Activated CD4-positive, alpha-beta T cell treated with anti-CD3 and anti-CD28 coated beads for 36 hours (primary cell): ENCODE results near the gene KCNK15. TPM values are rescaled to one million over a fixed set of nuclear protein-coding genes. Genes with fewer than 3 reads are reported as not detected.

Experiments
- ATAC-seq: fragments of 200-7000 bp; cut with Tn5 transposase; one replicate; pipeline ENCODE4 v1.10.0; 2021; ENCODE audit warnings: mild to moderate bottlenecking, moderate library complexity
- CTCF ChIA-PET: fragments of 350-600 bp; sonication (Branson Sonifier 250); formaldehyde crosslinking; loops from one replicate; lab custom pipeline; 2021; ENCODE audit warnings: antibody characterized with exemption; lab: Charles Lee
- POLR2A ChIA-PET: fragments of 350-600 bp; sonication (Branson Sonifier 250); formaldehyde crosslinking; loops from one replicate; lab custom pipeline; 2021; ENCODE audit warnings: antibody characterized with exemption, inconsistent platforms; lab: Charles Lee
- DNase-seq: peaks from one replicate; pipeline ENCODE4 v3.0.0-alpha.2; 2020
- H3K27ac Mint-ChIP-seq: one replicate; pipeline ENCODE4 v1.8.0; 2021; ENCODE audit warnings: mixed read lengths
- H3K27me3 Mint-ChIP-seq: one replicate; pipeline ENCODE4 v1.8.0; 2021; ENCODE audit warnings: mixed read lengths
- H3K36me3 Mint-ChIP-seq: one replicate; pipeline ENCODE4 v1.8.0; 2021; ENCODE audit warnings: low read depth, mixed read lengths
- H3K4me1 Mint-ChIP-seq: one replicate; pipeline ENCODE4 v1.8.0; 2021; ENCODE audit warnings: mixed read lengths
- H3K4me3 Mint-ChIP-seq: one replicate; pipeline ENCODE4 v1.8.0; 2021; ENCODE audit warnings: mild to moderate bottlenecking, moderate library complexity, mixed read lengths
- H3K9me3 Mint-ChIP-seq: one replicate; pipeline ENCODE4 v1.8.0; 2021; ENCODE audit warnings: low read depth, mixed read lengths
- intact Hi-C, 2 experiments: fragments of 100-400 bp; cut with DNase I in 1 of 2; cut with micrococcal nuclease in 1 of 2; formaldehyde crosslinking; loops; one replicate each; pipeline versions ENCODE4 v1.14.2 to v1.15.1; 2022 to 2024; cut with DNase I, micrococcal nuclease
- total RNA-seq, 2 experiments: library from RNA; stranded (reverse); gene quantifications; one replicate each; pipeline ENCODE4 v1.2.3, GENCODE V29; 2021

Gene KCNK15
- total RNA-seq, 2 experiments from 2014 or later = 1.1 to 1.4 TPM

DNA sequence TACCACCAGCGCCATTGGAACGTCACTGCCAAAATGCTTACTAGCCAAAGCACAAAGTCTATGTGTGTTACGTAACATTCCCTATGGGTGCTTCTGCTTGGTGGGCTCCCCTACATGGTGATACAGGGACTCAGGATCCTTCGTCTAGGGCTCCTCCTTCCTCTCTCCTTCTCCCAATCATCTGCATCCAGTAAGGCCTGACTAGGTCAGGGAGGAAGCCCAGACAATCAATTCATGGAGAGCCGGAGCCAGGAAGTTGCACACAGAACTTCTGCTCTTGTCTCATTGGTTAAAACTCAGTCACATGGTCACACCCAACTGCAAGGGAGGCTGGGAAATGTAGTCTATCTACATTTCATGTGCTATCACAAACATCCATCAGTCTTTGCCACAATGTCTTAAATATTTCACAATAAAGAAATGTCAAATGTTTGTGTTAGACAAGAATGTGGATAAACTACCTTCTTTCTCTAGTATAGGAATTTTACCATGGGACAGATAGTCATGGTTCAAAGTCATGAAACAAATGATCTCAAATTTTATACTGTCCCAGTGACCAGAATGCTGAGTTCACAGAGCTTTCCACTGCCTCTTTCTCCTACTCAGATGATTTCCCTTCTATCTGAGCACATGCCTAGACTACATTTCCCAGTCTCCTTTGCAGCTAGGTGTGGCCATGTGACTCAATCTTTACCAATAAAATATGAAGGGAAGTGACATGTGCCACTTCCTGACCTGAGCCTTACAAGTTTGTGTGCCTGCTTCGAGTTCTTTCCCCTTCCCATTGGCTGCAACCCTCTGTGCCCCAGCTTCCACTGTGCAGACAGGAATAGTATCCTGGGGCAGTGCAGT is 9.3 kb upstream of the KCNK15 start:
- intact Hi-C loops = loop anchor here (2.0 to 10.0 kb wide), 4 partner anchors 259 to 681 kb away; partner anchors contain the start of genes OSER1 (in 2 of the 2), PIGT (in 1 of the 2) and TTPAL (in 1 of the 2)
- ATAC-seq (peak; percentile 73), DNase-seq (peak; percentile 44)
- H3K27ac Mint-ChIP-seq = peak overlapping the region; percentile 23
- CTCF ChIA-PET = interaction anchor here (0.7 to 1.7 kb wide), 5 partner anchors 11 to 128 kb away, joined by 3 to 9 read pairs (median 3); no protein-coding TSS in a partner anchor
- peaks cover 29% of the 10 kb centered on the region for H3K4me1 Mint-ChIP-seq
- peaks cover 4% of the 10 kb centered on the region for H3K9me3 Mint-ChIP-seq
- POLR2A ChIA-PET = no interaction called here
- peaks cover 5% of the 10 kb centered on the region for H3K36me3 Mint-ChIP-seq
- H3K27me3 Mint-ChIP-seq = no peaks in the 10 kb centered on the region
- peak overlapping the region; percentile 5 for H3K4me3 Mint-ChIP-seq

- CTCF ChIA-PET = interaction anchor here (0.6 to 1.7 kb wide), 5 partner anchors 11 to 127 kb away, joined by 3 to 9 read pairs (median 3); no protein-coding TSS in a partner anchor
- Mint-ChIP-seq H3K9me3 (peaks cover 4% of the 10 kb centered on the region), H3K4me1 (peaks cover 26% of the 10 kb centered on the region), H3K27ac (peak overlapping the region; percentile 49), H3K27me3 (no peaks in the 10 kb centered on the region), H3K36me3 (peaks cover 5% of the 10 kb centered on the region), H3K4me3 (no peak overlapping the region)
- DNase-seq (no peak), ATAC-seq (no peak)
- intact Hi-C loops = loop anchor here (2.0 to 10.0 kb wide), 4 partner anchors 260 to 680 kb away; partner anchors contain the start of genes OSER1 (in 2 of the 2), PIGT (in 1 of the 2) and TTPAL (in 1 of the 2)
- POLR2A ChIA-PET = interaction anchor here (0.6 kb wide), 1 partner anchor 88 kb away, joined by 4 read pairs; no protein-coding TSS in a partner anchor
Observed at GRCh38 chr20:44737116-44737515, 8.5 kb upstream of the KCNK15 start.

- peak overlapping the region; percentile 6 for H3K27ac Mint-ChIP-seq
- peak overlapping the region; percentile 43 for H3K4me3 Mint-ChIP-seq
- DNase-seq (peak; percentile 75), ATAC-seq (peak; percentile 80)
- ChIA-PET CTCF (interaction anchor here (1.1 to 1.7 kb wide), 3 partner anchors 8 to 56 kb away, joined by 4 to 6 read pairs (median 5); no protein-coding TSS in a partner anchor), POLR2A (interaction anchor here (0.6 kb wide), 1 partner anchor 158 kb away, joined by 4 read pairs; no protein-coding TSS in a partner anchor)
- no peaks in the 10 kb centered on the region for H3K27me3 Mint-ChIP-seq
- H3K36me3 Mint-ChIP-seq = peaks cover 5% of the 10 kb centered on the region
- H3K4me1 Mint-ChIP-seq = peaks cover 14% of the 10 kb centered on the region
- H3K9me3 Mint-ChIP-seq = peaks cover 4% of the 10 kb centered on the region
- intact Hi-C loops = loop anchor here (5.0 to 10.0 kb wide), 3 partner anchors 262 to 678 kb away; partner anchors contain the start of genes OSER1 (in 1 of the 2), PIGT (in 1 of the 2) and TTPAL (in 1 of the 2)
Observed at GRCh38 chr20:44738813-44739477, 6.7 kb upstream of the KCNK15 start.

- intact Hi-C loops = loop anchor here (5.0 to 10.0 kb wide), 3 partner anchors 263 to 677 kb away; partner anchors contain the start of genes OSER1 (in 1 of the 2), PIGT (in 1 of the 2) and TTPAL (in 1 of the 2)
Observed at GRCh38 chr20:44739942-44740341, 5.7 kb upstream of the KCNK15 start.

GRCh38 chr20:44742304-44743079 is 3.2 kb upstream of the KCNK15 start:
- no peak for ATAC-seq
- CTCF ChIA-PET = interaction anchor here (1.6 kb wide), 1 partner anchor 10 kb away, joined by 8 read pairs; no protein-coding TSS in a partner anchor
- POLR2A ChIA-PET = interaction anchor here (0.5 kb wide), 1 partner anchor 1019 kb away, joined by 3 read pairs; no protein-coding TSS in a partner anchor

More at GRCh38 chr20:44739942-44740341, 5.7 kb upstream of the KCNK15 start:
- ChIA-PET CTCF (interaction anchor here (0.6 kb wide), 2 partner anchors 8 to 97 kb away, joined by 3 read pairs; no protein-coding TSS in a partner anchor), POLR2A (no interaction called here)
- no peak for ATAC-seq
- H3K4me1 Mint-ChIP-seq = peaks cover 16% of the 10 kb centered on the region
- H3K27me3 Mint-ChIP-seq = peaks cover 4% of the 10 kb centered on the region
- DNase-seq = no peak
- H3K9me3 Mint-ChIP-seq = peaks cover 4% of the 10 kb centered on the region
- no peak overlapping the region for H3K4me3 Mint-ChIP-seq
- peaks cover 5% of the 10 kb centered on the region for H3K36me3 Mint-ChIP-seq
- no peak overlapping the region for H3K27ac Mint-ChIP-seq

GRCh38 chr20:44743080-44743701 is 2.5 kb upstream of the KCNK15 start:
- peaks cover 23% of the 10 kb centered on the region for H3K4me1 Mint-ChIP-seq
- ATAC-seq = no peak
- no peak overlapping the region for H3K4me3 Mint-ChIP-seq
- no peak overlapping the region for H3K27ac Mint-ChIP-seq
- ChIA-PET CTCF (interaction anchor here (0.6 to 1.6 kb wide), 3 partner anchors 10 to 149 kb away, joined by 3 to 8 read pairs (median 4); no protein-coding TSS in a partner anchor), POLR2A (interaction anchor here (0.6 kb wide), 1 partner anchor 18 kb away, joined by 6 read pairs; no protein-coding TSS in a partner anchor)
- no peaks in the 10 kb centered on the region for H3K9me3 Mint-ChIP-seq
- peaks cover 3% of the 10 kb centered on the region for H3K36me3 Mint-ChIP-seq
- no peak for DNase-seq
- intact Hi-C loops = no loop called here
- H3K27me3 Mint-ChIP-seq = peaks cover 13% of the 10 kb centered on the region

More at GRCh38 chr20:44742304-44743079, 3.2 kb upstream of the KCNK15 start:
- no peak overlapping the region for H3K27ac Mint-ChIP-seq
- H3K27me3 Mint-ChIP-seq = peaks cover 13% of the 10 kb centered on the region
- H3K9me3 Mint-ChIP-seq = peaks cover 1% of the 10 kb centered on the region
- peaks cover 3% of the 10 kb centered on the region for H3K36me3 Mint-ChIP-seq
- H3K4me3 Mint-ChIP-seq = no peak overlapping the region
- intact Hi-C loops = no loop called here
- DNase-seq = no peak
- H3K4me1 Mint-ChIP-seq = peaks cover 22% of the 10 kb centered on the region

- no peaks in the 10 kb centered on the region for H3K36me3 Mint-ChIP-seq
- DNase-seq = no peak
- ChIA-PET CTCF (interaction anchor here (0.6 to 1.4 kb wide), 4 partner anchors 11 to 282 kb away, joined by 3 to 4 read pairs (median 3); no protein-coding TSS in a partner anchor), POLR2A (interaction anchor here (0.6 kb wide), 1 partner anchor 19 kb away, joined by 6 read pairs; no protein-coding TSS in a partner anchor)
- peaks cover 13% of the 10 kb centered on the region for H3K27me3 Mint-ChIP-seq
- peaks cover 19% of the 10 kb centered on the region for H3K4me1 Mint-ChIP-seq
- intact Hi-C loops = no loop called here
- no peak overlapping the region for H3K4me3 Mint-ChIP-seq
- no peak overlapping the region for H3K27ac Mint-ChIP-seq
- H3K9me3 Mint-ChIP-seq = no peaks in the 10 kb centered on the region
- ATAC-seq = no peak
Observed at GRCh38 chr20:44743916-44744655, 1.6 kb upstream of the KCNK15 start.

GRCh38 chr20:44745122-44745597 is 505 bp upstream of the KCNK15 start:
- Mint-ChIP-seq H3K27me3 (peaks cover 18% of the 10 kb centered on the region), H3K27ac (peak overlapping the region; percentile 64), H3K36me3 (peaks cover 2% of the 10 kb centered on the region), H3K9me3 (no peaks in the 10 kb centered on the region), H3K4me1 (peaks cover 19% of the 10 kb centered on the region), H3K4me3 (peak overlapping the region; percentile 50)
- ATAC-seq = no peak
- DNase-seq = no peak
- ChIA-PET CTCF (no interaction called here), POLR2A (no interaction called here)
- intact Hi-C loops = loop anchor here in 1 of 2 experiments (5.0 kb wide), 2 partner anchors 142 to 352 kb away; partner anchors contain the start of gene YWHAB
